ENCODE measurements around the gene KLHDC8A.

DNA sequence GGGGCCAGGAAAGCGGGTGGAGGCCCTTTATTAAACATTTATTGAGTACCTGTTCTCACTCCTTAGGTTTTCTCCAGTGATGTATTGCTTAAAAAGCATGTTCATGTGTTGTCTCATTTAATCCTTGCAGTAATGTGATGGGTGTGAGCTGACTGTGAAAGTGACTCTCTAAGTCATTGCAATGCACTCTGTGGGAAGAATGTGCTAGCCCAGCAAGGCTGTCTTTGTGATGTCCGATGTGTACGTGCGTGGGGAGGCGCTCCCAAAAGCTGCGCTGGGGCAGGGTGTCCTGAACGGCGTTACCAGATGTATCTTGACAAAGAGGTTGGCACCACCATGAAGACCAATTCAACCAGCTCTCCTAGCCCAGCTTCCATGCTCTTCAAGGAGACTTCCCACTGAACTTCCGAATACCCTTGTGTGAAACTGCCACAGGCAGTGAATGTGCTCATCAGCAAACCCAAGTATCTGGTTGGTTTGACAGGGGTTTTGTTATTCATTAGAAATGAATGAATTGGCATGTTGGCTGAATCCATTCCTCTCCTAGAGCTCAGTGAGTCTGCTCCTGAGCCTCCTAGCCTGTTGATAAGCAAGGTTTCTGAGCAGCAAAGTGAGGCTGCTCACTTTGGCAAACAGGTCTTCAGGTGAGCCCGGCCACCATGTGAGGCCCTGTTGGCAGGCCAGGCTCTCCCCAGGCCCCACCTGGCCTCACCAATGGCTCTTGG lies 63.2 kb downstream of the KLHDC8A start:
- TF ChIP-seq POLR2AphosphoS5 (IDR thresholded peaks at IDR 0.05; ENCODE audit: low read depth, low read length) (no peak), POLR2A (IDR thresholded peaks at IDR 0.05; ENCODE audit: low read depth, low read length) (no peak), TAF1 (IDR thresholded peaks at IDR 0.05; ENCODE audit: low read depth, low read length) (no peak), PAX5 (IDR thresholded peaks at IDR 0.05; ENCODE audit: insufficient read depth, low read length, severe bottlenecking) (no peak)
